ENCODE results near the gene PDAP1.

DNA sequence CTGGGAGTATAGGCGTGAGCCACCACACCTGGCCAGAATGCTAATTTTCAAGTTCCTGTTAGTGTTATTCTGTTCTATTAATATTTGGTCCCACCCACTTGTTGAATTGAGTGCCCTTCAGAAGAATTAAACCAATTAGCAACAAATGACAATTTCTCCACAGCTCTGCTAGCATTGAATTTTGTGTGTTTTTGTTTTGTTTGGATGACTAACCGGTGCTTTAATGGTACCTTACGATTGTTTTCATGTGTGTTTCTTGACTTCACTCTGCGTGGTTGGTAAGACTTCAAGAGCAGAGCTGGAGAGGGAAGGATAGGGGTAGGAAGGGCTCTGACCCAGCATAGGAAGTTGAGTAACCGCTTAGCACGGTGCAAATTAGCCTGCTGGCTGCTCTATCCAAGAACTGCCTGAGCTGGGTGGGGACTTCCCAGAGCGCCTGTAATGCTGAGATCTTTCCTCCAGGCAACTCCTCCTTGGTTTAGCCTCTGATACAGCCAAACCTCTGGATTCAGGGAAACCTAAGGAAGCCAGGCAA lies 29.3 kb downstream of the PDAP1 start:
- TF ChIP-seq, protein P1, sequence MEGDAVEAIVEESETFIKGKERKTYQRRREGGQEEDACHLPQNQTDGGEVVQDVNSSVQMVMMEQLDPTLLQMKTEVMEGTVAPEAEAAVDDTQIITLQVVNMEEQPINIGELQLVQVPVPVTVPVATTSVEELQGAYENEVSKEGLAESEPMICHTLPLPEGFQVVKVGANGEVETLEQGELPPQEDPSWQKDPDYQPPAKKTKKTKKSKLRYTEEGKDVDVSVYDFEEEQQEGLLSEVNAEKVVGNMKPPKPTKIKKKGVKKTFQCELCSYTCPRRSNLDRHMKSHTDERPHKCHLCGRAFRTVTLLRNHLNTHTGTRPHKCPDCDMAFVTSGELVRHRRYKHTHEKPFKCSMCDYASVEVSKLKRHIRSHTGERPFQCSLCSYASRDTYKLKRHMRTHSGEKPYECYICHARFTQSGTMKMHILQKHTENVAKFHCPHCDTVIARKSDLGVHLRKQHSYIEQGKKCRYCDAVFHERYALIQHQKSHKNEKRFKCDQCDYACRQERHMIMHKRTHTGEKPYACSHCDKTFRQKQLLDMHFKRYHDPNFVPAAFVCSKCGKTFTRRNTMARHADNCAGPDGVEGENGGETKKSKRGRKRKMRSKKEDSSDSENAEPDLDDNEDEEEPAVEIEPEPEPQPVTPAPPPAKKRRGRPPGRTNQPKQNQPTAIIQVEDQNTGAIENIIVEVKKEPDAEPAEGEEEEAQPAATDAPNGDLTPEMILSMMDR (IDR thresholded peaks at IDR 0.05) = peak in 3 of 5 experiments; percentile 10 to 38 (median 36)
- no peak for TF ChIP-seq POLR2A (IDR thresholded peaks at IDR 0.05)

All from tibial nerve (tissue), 3 donors.